ENCODE measurements around the gene BDH2.

Gene BDH2

GRCh38 chr4:103099691-103100392 lies at the start of gene BDH2:
BDH2 (minus strand) TSS chr4:103099834; CDS start chr4:103096254, 3,580 bp downstream.
- no peak for DNase-seq (ENCODE audit: low read depth)

- DNase-seq (ENCODE audit: low read depth), result no peak
Measured at GRCh38 chr4:103144926-103145325, 45.3 kb upstream of the BDH2 start.

GRCh38 chr4:103137446-103137827 lies 37.8 kb upstream of the BDH2 start:
- no peak for DNase-seq (ENCODE audit: low read depth)

GRCh38 chr4:103136671-103137445 lies 37.2 kb upstream of the BDH2 start:
- DNase-seq (ENCODE audit: low read depth), result no peak

GRCh38 chr4:103129174-103129573 lies 29.5 kb upstream of the BDH2 start:
- no peak for DNase-seq (ENCODE audit: low read depth)

- no peak for DNase-seq (ENCODE audit: low read depth)
Measured at GRCh38 chr4:103126126-103126525, 26.5 kb upstream of the BDH2 start.

- no peak for DNase-seq (ENCODE audit: low read depth)
Measured at GRCh38 chr4:103123114-103123513, 23.5 kb upstream of the BDH2 start.

GRCh38 chr4:103118166-103118565 lies 18.5 kb upstream of the BDH2 start:
- DNase-seq (ENCODE audit: low read depth), result no peak

- DNase-seq (ENCODE audit: low read depth), result no peak
Measured at GRCh38 chr4:103111598-103111997, 12.0 kb upstream of the BDH2 start.

- no peak for DNase-seq (ENCODE audit: low read depth)
Measured at GRCh38 chr4:103108542-103108941, 8.9 kb upstream of the BDH2 start.

- no peak for DNase-seq (ENCODE audit: low read depth)
Measured at GRCh38 chr4:103105558-103106356, 6.1 kb upstream of the BDH2 start.

- DNase-seq (ENCODE audit: low read depth), result no peak
Measured at GRCh38 chr4:103104886-103105285, 5.3 kb upstream of the BDH2 start.

- no peak for DNase-seq (ENCODE audit: low read depth)
Measured at GRCh38 chr4:103100691-103101090, 1.1 kb upstream of the BDH2 start.

GRCh38 chr4:103098756-103099440 lies 736 bp downstream of the BDH2 start:
- no peak for DNase-seq (ENCODE audit: low read depth)

GRCh38 chr4:103098341-103098740 lies 1.3 kb downstream of the BDH2 start:
- DNase-seq (ENCODE audit: low read depth), result no peak

- no peak for DNase-seq (ENCODE audit: low read depth)
Measured at GRCh38 chr4:103097112-103097511, 2.5 kb downstream of the BDH2 start.

- DNase-seq (ENCODE audit: low read depth), result no peak
Measured at GRCh38 chr4:103095080-103095479, 4.6 kb downstream of the BDH2 start.

GRCh38 chr4:103092245-103092644 lies 7.4 kb downstream of the BDH2 start:
- DNase-seq (ENCODE audit: low read depth), result no peak

GRCh38 chr4:103091601-103092223 lies 7.9 kb downstream of the BDH2 start:
- no peak for DNase-seq (ENCODE audit: low read depth)

GRCh38 chr4:103089481-103089880 lies 10.2 kb downstream of the BDH2 start:
- no peak for DNase-seq (ENCODE audit: low read depth)

GRCh38 chr4:103086551-103086950 lies 13.1 kb downstream of the BDH2 start:
- DNase-seq (ENCODE audit: low read depth), result no peak
